IMR-90 (cell line): ENCODE results near the gene ITGB1. TPM values are rescaled to one million over a fixed set of nuclear protein-coding genes. Genes with fewer than 3 reads are reported as not detected.

ENCODE experiments used
- ATAC-seq: fragments of 200-7000 bp; cut with Tn5 transposase; 2 replicates; pipeline ENCODE4 v1.9.1; 2020; ENCODE audit warnings: low read depth, mild to moderate bottlenecking, moderate library complexity
- Bru-seq: library from RNA; stranded (reverse); fragments of 400-500 nt; gene quantifications from one replicate; lab custom pipeline; 2021; lab: Mats Ljungman, UMichigan
- BruChase-seq, 2 experiments: library from RNA; stranded (reverse); fragments of 400-500 nt; gene quantifications; one replicate each; lab custom pipeline; 2021; lab: Mats Ljungman, UMichigan
- BruUV-seq: library from RNA; stranded (reverse); fragments of 400-500 nt; replicated peaks from 2 replicates; lab custom pipeline; 2021; lab: Mats Ljungman, UMichigan
- CTCF ChIA-PET: fragments of 300-600 bp; formaldehyde crosslinking; extraction: SDS; loops from one replicate; lab custom pipeline; 2021; ENCODE audit warnings: antibody characterized with exemption; lab: Yijun Ruan, JAX
- POLR2A ChIA-PET: fragments of 300-600 bp; sonication (Branson Sonifier 250); formaldehyde crosslinking; loops from one replicate; lab custom pipeline; 2022; ENCODE audit warnings: antibody characterized with exemption; ENCODE audit not compliant: unreplicated experiment; lab: Charles Lee
- DNase-seq: peaks from one replicate; pipeline ENCODE4 v3.0.0; 2013
- H2AFZ ChIP-seq: replicated peaks from 2 replicates; pipeline ENCODE3; 2013; ENCODE audit warnings: low read length, mild to moderate bottlenecking; ENCODE audit not compliant: poor library complexity
- H2AK5ac ChIP-seq: 2 replicates; pipeline ENCODE4 v1.6.1; 2013; ENCODE audit warnings: low read depth, low read length, inconsistent platforms
- H2AK9ac ChIP-seq: replicated peaks from 2 replicates; pipeline ENCODE3; 2013; ENCODE audit warnings: mild to moderate bottlenecking, low read depth, low read length, moderate library complexity; ENCODE audit not compliant: poor library complexity
- H2BK120ac ChIP-seq: 2 replicates; pipeline ENCODE4 v1.6.1; 2013; ENCODE audit warnings: low read depth, low read length, inconsistent platforms
- H2BK15ac ChIP-seq: 3 replicates; pipeline ENCODE4 v1.6.1; 2013; ENCODE audit warnings: low read depth, low read length, inconsistent platforms
- H2BK20ac ChIP-seq: 2 replicates; pipeline ENCODE4 v1.6.1; 2013; ENCODE audit warnings: low read depth, mild to moderate bottlenecking, inconsistent platforms, low read length, moderate library complexity
- H2BK5ac ChIP-seq: 2 replicates; pipeline ENCODE4 v1.6.1; 2013; ENCODE audit warnings: mild to moderate bottlenecking, low read depth, low read length, inconsistent platforms; ENCODE audit not compliant: poor library complexity, severe bottlenecking
- H3K14ac ChIP-seq: replicated peaks from 2 replicates; pipeline ENCODE4 v1.6.1; 2013; ENCODE audit warnings: low read depth, low read length, inconsistent platforms
- H3K18ac ChIP-seq: 2 replicates; pipeline ENCODE4 v1.6.1; 2013; ENCODE audit warnings: low read depth, low read length, control low read depth
- H3K23ac ChIP-seq: 2 replicates; pipeline ENCODE4 v1.6.1; 2013; ENCODE audit warnings: low read depth, low read length, inconsistent platforms
- H3K27ac ChIP-seq: 2 replicates; pipeline ENCODE4 v1.5.1; 2013; ENCODE audit warnings: mild to moderate bottlenecking, control low read depth, low read length; ENCODE audit not compliant: insufficient read depth
- H3K27me3 ChIP-seq: 2 replicates; pipeline ENCODE4 v1.6.1; 2013; ENCODE audit warnings: low read length; ENCODE audit not compliant: control insufficient read depth, insufficient read depth
- H3K36me3 ChIP-seq: 2 replicates; pipeline ENCODE4 v1.6.1; 2013; ENCODE audit warnings: low read length, mixed read lengths; ENCODE audit not compliant: control insufficient read depth, insufficient read depth
- H3K4ac ChIP-seq: 2 replicates; pipeline ENCODE4 v1.6.1; 2013; ENCODE audit warnings: low read depth, low read length, inconsistent platforms
- H3K4me1 ChIP-seq: 2 replicates; pipeline ENCODE4 v1.6.1; 2013; ENCODE audit warnings: low read length, mixed read lengths; ENCODE audit not compliant: control insufficient read depth, insufficient read depth
- H3K4me2 ChIP-seq: 2 replicates; pipeline ENCODE4 v1.6.1; 2013; ENCODE audit warnings: low read depth, mild to moderate bottlenecking, control low read depth, low read length, moderate library complexity
- H3K4me3 ChIP-seq: 2 replicates; pipeline ENCODE4 v1.5.1; 2013; ENCODE audit warnings: low read depth, mild to moderate bottlenecking, control low read depth, low read length, moderate library complexity; ENCODE audit not compliant: insufficient read depth
- H3K56ac ChIP-seq: 2 replicates; pipeline ENCODE4 v1.6.1; 2013; ENCODE audit warnings: low read length, inconsistent platforms; ENCODE audit not compliant: insufficient read depth; ENCODE audit errors: extremely low read depth
- H3K79me1 ChIP-seq, 2 experiments: 2 replicates each; pipeline ENCODE4 v1.6.1; 2013; ENCODE audit warnings: low read length in 2 of 2, inconsistent platforms in 1 of 2, low read depth in 1 of 2
- H3K9ac ChIP-seq: 2 replicates; pipeline ENCODE4 v1.6.1; 2013; ENCODE audit warnings: low read depth, low read length, control low read depth
- H3K9me1 ChIP-seq: 2 replicates; pipeline ENCODE4 v1.6.1; 2013; ENCODE audit warnings: low read length, inconsistent platforms; ENCODE audit not compliant: insufficient read depth
- H3K9me3 ChIP-seq: 2 replicates; pipeline ENCODE4 v1.6.1; 2013; ENCODE audit warnings: low read length; ENCODE audit not compliant: control insufficient read depth, insufficient read depth
- H4K20me1 ChIP-seq: 2 replicates; pipeline ENCODE4 v1.6.1; 2013; ENCODE audit warnings: low read length, inconsistent platforms; ENCODE audit not compliant: insufficient read depth
- H4K5ac ChIP-seq: 2 replicates; pipeline ENCODE4 v1.6.1; 2013; ENCODE audit warnings: mild to moderate bottlenecking, low read depth, low read length, control low read depth
- H4K8ac ChIP-seq, 2 experiments: 2 replicates each; pipeline ENCODE4 v1.6.1; 2013; ENCODE audit warnings: low read depth in 2 of 2, low read length in 2 of 2, control low read depth in 1 of 2, inconsistent platforms in 1 of 2
- H4K91ac ChIP-seq: 2 replicates; pipeline ENCODE4 v1.6.1; 2013; ENCODE audit warnings: low read depth, low read length, inconsistent platforms; ENCODE audit not compliant: insufficient read depth
- BHLHE40 ChIP-seq: fragments of 150-350 bp; IDR thresholded peaks from 2 replicates; pipeline ENCODE4 v1.6.1; 2016; ENCODE audit warnings: mild to moderate bottlenecking, low read depth, low read length
- CEBPB ChIP-seq: IDR thresholded peaks from 2 replicates; pipeline ENCODE4 v1.6.1; 2012; ENCODE audit warnings: low read depth, low read length, improper control_type of control experiment
- CHD1 ChIP-seq: IDR thresholded peaks from 2 replicates; pipeline ENCODE4 v1.6.1; 2012; ENCODE audit warnings: low read depth, low read length, improper control_type of control experiment
- FOS ChIP-seq: fragments of 150-350 bp; IDR thresholded peaks from 2 replicates; pipeline ENCODE4 v1.6.1; 2016; ENCODE audit warnings: low read depth, low read length
- MAFK ChIP-seq: IDR thresholded peaks from 2 replicates; pipeline ENCODE4 v1.6.1; 2012; ENCODE audit warnings: low read depth, low read length, improper control_type of control experiment
- MXI1 ChIP-seq: IDR thresholded peaks from 2 replicates; pipeline ENCODE4 v1.6.1; 2012; ENCODE audit warnings: low read depth, mild to moderate bottlenecking, low read length, moderate library complexity, borderline replicate concordance
- RAD21 ChIP-seq: IDR thresholded peaks from 2 replicates; pipeline ENCODE4 v1.6.1; 2012; ENCODE audit warnings: low read length, improper control_type of control experiment
- RCOR1 ChIP-seq: IDR thresholded peaks from 2 replicates; pipeline ENCODE4 v1.6.1; 2012; ENCODE audit warnings: mild to moderate bottlenecking, low read length, improper control_type of control experiment; ENCODE audit not compliant: insufficient replicate concordance
- SMC3 ChIP-seq: fragments of 150-350 bp; IDR thresholded peaks from 2 replicates; pipeline ENCODE4 v1.6.1; 2016; ENCODE audit warnings: low read depth, mild to moderate bottlenecking, antibody characterized with exemption, low read length, moderate library complexity
- WGBS, 2 experiments: methylation state at CpG; one replicate each; pipeline versions ENCODE4 v1.1.5 to v1.1.7; 2013; ENCODE audit warnings: missing lambda C conversion rate in 2 of 2; ENCODE audit not compliant: insufficient read length in 1 of 2; ENCODE audit errors: extremely low coverage in 2 of 2; 5-methylcytosine and 5-hydroxymethylcytosine counted together
- dilution Hi-C: fragments of 300-500 bp; cut with HindIII; formaldehyde crosslinking; loops from one replicate; pipeline ENCODE4 v1.14.3; 2018; ENCODE audit warnings: low sequenced_read_pairs; ENCODE audit not compliant: unreplicated experiment
- in situ Hi-C: fragments of 300-500 bp; cut with MboI; formaldehyde crosslinking; loops from 3 replicates; pipeline ENCODE4 v1.14.3; 2019; ENCODE audit warnings: low sequenced_read_pairs, inconsistent platforms, mixed read lengths
- intact Hi-C: fragments of 100-400 bp; cut with micrococcal nuclease; formaldehyde crosslinking; loops from 2 replicates; pipeline ENCODE4 v1.10.0; 2022
- long read RNA-seq: library from polyadenylated mRNA; unstranded; transcript quantifications from one replicate; pipeline ENCODE4 v2.0.0, GENCODE V29; 2021; ENCODE audit not compliant: unreplicated experiment
- polyA plus RNA-seq, 3 experiments: library from polyadenylated mRNA; depleted of rRNA; stranded (reverse); fragments of >200 nt; gene quantifications; 2 replicates each; pipeline ENCODE4 v1.2.3, GENCODE V29; 2012; ENCODE audit warnings: low replicate concordance in 1 of 3
- total RNA-seq: library from RNA; depleted of rRNA; stranded (reverse); fragments of >200 nt; gene quantifications from 2 replicates; pipeline ENCODE4 v1.2.3, GENCODE V29; 2012; rRNA removed
- TF ChIP-seq, protein P1 (sequence below): fragments of 150-350 bp; IDR thresholded peaks from 2 replicates; pipeline ENCODE4 v1.6.1; 2016; ENCODE audit warnings: low read depth, mild to moderate bottlenecking, low read length, moderate library complexity, borderline replicate concordance
- TF ChIP-seq, protein P2 (sequence below): conservative IDR thresholded peaks from 2 replicates; pipeline ENCODE4 v1.5.1; 2012; ENCODE audit warnings: mild to moderate bottlenecking, low read depth, low read length, improper control_type of control experiment

The ITGB1 gene
- total RNA-seq: 1,331 and 2,388 TPM in 2 replicates
- polyA plus RNA-seq (2012; rRNA removed): 1,631 and 2,066 TPM in 2 replicates
- 248 and 281 TPM in 2 replicates for polyA plus RNA-seq (2012; cell fraction: cytosol; rRNA removed)
- polyA plus RNA-seq (2012; cell fraction: nucleus; rRNA removed; ENCODE audit: low replicate concordance): 53.9 and 506 TPM in 2 replicates
- Bru-seq, nascent RNA: percentile 100 among the genes with signal in this experiment
- BruChase-seq, experiment 1, labeled RNA remaining after a 6-hour chase: percentile 99 among the genes with signal in this experiment
- BruChase-seq, experiment 2, labeled RNA remaining after a 2-hour chase: percentile 99 among the genes with signal in this experiment
- long read RNA-seq, transcript ITGB1-201 (16 exons, 3,640 nt): major isoform, 1,499 of 2,116 reads
- long read RNA-seq, transcript ITGB1-202 (16 exons, 3,784 nt): minor isoform, 24 of 2,116 reads
- long read RNA-seq, partial matches to known transcripts: 464 of 2,116 reads
- long read RNA-seq, other reads (novel, unspliced or antisense): 127 of 2,116 reads

DNA sequence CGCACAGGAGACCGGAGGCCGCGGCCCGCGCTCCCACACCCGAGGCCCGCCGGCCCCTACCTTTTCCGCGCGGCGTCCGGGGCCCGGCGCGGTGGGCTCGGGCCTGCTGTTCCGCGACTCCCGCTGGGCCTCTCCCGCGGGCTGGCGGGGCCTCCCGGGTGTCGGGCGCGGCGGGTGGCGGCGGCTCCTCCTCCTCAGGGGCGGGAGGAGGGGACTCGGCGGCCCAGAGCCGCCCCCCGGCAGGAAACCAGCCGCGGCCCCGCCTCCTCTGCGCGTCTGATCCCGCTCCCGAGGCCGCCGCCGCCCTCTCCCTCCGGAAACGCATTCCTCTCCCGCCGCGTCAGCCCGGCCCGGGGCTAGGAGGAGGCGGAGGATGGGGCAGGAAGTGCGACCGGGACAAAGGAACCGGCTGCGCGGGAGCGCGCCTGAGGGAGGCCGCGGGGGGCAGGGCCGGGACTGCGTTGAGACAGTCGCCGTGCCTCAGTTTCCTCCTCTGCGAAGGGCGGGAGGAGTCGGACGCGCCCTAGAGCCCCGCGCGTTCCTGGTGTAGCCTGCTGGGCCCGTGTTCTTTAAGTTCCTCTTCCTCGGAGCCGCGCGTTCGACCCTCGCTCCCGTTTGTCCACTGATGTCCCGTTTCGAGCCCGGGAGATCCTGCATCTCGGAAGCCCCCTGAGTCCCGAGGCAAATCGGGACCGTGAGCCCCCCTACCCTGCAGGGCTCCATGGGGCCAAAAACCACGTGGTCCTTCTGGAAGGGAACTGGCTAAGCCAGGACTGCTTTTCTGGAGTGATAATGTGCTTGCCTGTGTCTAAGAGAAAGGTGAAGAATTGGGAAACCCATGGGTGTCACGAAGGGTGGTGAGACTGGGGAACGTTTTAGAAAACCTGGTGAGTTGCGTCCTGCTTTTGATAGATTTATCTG, at the start of gene ITGB1:
ITGB1 (minus strand) TSS at position 146 of the 921 bp plus-strand sequence. CDS start 22,672 bp downstream, outside the sequence.
- H3K56ac ChIP-seq: peak within 1 kb of the TSS; percentile 100
- H2BK120ac ChIP-seq: peak within 1 kb of the TSS; percentile 99
- peak within 1 kb of the TSS; percentile 100 for H3K4me2 ChIP-seq
- peak within 1 kb of the TSS; percentile 99 for H2BK5ac ChIP-seq
- H2AFZ ChIP-seq: peak within 1 kb of the TSS; percentile 76
- ChIA-PET CTCF (no interaction called here), POLR2A (no interaction called here)
- H3K23ac ChIP-seq: peak within 1 kb of the TSS; percentile 100
- peak within 1 kb of the TSS; percentile 100 for H3K4ac ChIP-seq
- H3K9ac ChIP-seq: peak within 1 kb of the TSS; percentile 100
- H3K18ac ChIP-seq: peak within 1 kb of the TSS; percentile 97
- H2AK5ac ChIP-seq: peak within 1 kb of the TSS; percentile 100
- peaks cover 10% of the 10 kb centered on the region for H3K4me1 ChIP-seq
- peaks cover 2% of the 10 kb centered on the region; the same call in 1 of the 2 replicates for H3K36me3 ChIP-seq
- 0% methylated on average over 39 of the region's 94 CpGs; no CpG with 5 or more reads in 1 of the 2 experiments for WGBS, 2 experiments
- BruUV-seq: no TSS peak
- H3K27me3 ChIP-seq: no peaks in the 10 kb centered on the region
- H4K20me1 ChIP-seq: peaks cover 42% of the 10 kb centered on the region
- peaks cover 3 to 21% of the 10 kb centered on the region in 2 experiments; a peak in 2 of 4 replicates for H3K79me1 ChIP-seq
- H3K27ac ChIP-seq: peak within 1 kb of the TSS; percentile 96
- no peaks in the 10 kb centered on the region for H3K9me3 ChIP-seq
- peak within 1 kb of the TSS; percentile 100 for H2AK9ac ChIP-seq
- DNase-seq: peak; percentile 95
- peak within 1 kb of the TSS; percentile 93 for H2BK20ac ChIP-seq
- H4K91ac ChIP-seq: peak within 1 kb of the TSS; percentile 100
- ATAC-seq: peak; percentile 88
- peak within 1 kb of the TSS; percentile 83 for H4K5ac ChIP-seq
- peak within 1 kb of the TSS; percentile 100 for H3K14ac ChIP-seq
- H3K4me3 ChIP-seq: peak within 1 kb of the TSS; percentile 100
- in situ Hi-C loops (no loop called here), dilution Hi-C loops (no loop called here), intact Hi-C loops (loop anchor here (1.0 kb wide), 2 partner anchors 22 to 47 kb away; no protein-coding TSS in a partner anchor)
- H4K8ac ChIP-seq: peak within 1 kb of the TSS; percentile 99 to 100
- peaks cover 4% of the 10 kb centered on the region for H3K9me1 ChIP-seq
- H2BK15ac ChIP-seq: peak within 1 kb of the TSS; percentile 99
- TF ChIP-seq MAFK: no peak
- TF ChIP-seq, protein P1, sequence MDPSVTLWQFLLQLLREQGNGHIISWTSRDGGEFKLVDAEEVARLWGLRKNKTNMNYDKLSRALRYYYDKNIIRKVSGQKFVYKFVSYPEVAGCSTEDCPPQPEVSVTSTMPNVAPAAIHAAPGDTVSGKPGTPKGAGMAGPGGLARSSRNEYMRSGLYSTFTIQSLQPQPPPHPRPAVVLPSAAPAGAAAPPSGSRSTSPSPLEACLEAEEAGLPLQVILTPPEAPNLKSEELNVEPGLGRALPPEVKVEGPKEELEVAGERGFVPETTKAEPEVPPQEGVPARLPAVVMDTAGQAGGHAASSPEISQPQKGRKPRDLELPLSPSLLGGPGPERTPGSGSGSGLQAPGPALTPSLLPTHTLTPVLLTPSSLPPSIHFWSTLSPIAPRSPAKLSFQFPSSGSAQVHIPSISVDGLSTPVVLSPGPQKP: no peak
- TF ChIP-seq RCOR1: no peak
- peak; percentile 70; the same call in 1 of the 2 replicates for TF ChIP-seq CHD1
- TF ChIP-seq FOS: peak; percentile 42
- no peak for TF ChIP-seq SMC3
- TF ChIP-seq BHLHE40: peak; percentile 37; the same call in 1 of the 2 replicates
- 0 out of 2 replicates have a peak, but pooled peaks have one; percentile 16 for TF ChIP-seq MXI1
- TF ChIP-seq CEBPB: peak; percentile 33; the same call in 1 of the 2 replicates
- peak; percentile 14; the same call in 1 of the 2 replicates for TF ChIP-seq RAD21
- TF ChIP-seq, protein P2, sequence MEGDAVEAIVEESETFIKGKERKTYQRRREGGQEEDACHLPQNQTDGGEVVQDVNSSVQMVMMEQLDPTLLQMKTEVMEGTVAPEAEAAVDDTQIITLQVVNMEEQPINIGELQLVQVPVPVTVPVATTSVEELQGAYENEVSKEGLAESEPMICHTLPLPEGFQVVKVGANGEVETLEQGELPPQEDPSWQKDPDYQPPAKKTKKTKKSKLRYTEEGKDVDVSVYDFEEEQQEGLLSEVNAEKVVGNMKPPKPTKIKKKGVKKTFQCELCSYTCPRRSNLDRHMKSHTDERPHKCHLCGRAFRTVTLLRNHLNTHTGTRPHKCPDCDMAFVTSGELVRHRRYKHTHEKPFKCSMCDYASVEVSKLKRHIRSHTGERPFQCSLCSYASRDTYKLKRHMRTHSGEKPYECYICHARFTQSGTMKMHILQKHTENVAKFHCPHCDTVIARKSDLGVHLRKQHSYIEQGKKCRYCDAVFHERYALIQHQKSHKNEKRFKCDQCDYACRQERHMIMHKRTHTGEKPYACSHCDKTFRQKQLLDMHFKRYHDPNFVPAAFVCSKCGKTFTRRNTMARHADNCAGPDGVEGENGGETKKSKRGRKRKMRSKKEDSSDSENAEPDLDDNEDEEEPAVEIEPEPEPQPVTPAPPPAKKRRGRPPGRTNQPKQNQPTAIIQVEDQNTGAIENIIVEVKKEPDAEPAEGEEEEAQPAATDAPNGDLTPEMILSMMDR: no peak
